HS-27A (cell line): ENCODE measurements around the gene INPP5A.

ENCODE experiments used
- DNase-seq: peaks from one replicate; pipeline ENCODE4 v3.0.0-alpha.2; 2012; ENCODE audit warnings: low read depth, missing footprints

The INPP5A gene

GRCh38 chr10:132612571-132613504, 75.3 kb downstream of the INPP5A start:
- no peak for DNase-seq

- no peak for DNase-seq
Measured at GRCh38 chr10:132613566-132614348, 76.2 kb downstream of the INPP5A start.

DNA sequence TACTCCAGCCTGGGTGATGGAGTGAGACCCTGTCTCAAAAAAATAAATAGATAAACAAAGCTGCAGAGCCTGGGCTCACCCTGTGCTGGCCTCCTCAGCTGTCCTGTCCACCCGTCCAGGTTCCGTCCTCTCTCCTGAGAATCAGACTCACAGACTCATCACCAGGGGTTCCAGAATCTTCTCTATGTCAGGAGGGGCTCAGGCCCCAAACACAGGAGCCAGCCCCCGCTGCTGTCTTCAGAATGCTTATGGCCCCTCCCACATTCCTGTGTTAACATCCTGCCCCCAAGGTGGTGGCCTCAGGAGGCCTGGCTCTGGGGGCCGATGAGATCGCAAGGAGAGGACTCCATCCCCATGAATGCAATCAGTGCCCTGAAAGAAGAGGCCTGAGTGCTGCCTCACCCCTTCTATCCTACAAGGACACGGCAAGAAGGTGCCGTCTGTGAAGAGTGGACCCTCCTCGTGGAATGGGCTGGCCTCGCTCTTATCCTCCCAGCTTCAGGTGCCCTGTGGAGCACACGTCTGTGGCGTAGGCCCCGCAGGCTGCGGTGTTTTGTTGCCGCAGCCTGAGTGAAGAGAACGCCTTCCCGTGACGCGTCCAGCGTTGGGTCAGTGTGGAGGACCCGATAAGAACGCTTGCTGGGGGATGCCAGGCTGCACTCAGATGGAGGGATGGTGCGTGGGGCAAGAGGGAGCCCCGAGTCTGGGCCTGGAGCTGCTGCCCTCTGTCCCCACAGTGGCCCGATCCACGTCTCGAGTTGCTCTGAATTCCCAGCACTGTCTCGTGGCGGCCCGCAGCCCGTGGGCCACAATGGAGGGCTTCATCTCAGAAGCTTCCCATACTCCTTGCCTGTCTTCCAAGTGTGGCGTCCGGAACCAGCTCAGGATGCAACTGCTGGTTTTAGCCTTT, 77.1 kb downstream of the INPP5A start:
- no peak for DNase-seq

DNA sequence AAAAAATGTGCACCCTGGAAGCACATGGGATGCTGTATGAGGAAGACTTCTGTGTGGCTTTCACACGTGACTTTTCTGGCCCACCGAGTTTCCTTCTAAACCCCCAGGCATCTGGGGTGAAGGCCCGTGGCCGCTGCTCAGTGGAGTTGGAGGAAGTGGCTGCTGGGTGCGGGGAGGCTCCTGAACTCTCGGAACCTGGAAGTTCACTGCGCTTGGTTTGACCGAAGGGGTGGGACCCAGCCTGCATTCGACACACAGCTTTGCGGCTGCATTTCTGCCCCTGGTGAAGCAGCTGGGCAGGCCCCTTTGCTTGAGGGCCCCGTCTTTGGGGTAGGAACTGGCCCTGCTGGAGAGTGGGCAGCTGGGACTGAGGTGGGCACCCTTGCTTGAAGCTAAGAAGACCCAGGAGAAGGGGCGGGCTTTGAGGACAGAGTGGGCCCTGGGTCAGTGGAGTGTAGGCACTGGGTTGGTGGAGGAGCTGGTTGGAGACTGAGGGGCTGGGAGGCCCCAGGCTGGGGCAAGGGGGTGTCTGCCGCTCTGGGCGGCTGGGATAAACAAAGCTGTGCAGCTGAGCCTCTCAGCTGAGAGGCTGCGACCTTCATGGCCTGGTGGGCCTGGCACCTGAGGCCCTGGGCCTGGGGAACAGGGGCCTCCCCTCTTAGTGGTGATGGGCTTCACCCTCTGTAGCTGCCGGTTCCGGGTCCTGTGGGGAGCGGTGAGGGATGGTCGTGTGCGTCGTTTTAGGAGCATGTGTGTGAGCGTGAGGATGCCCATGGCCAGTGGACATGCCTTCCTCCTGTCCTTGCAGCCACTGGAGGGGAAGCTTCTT, 78.0 kb downstream of the INPP5A start:
- DNase-seq = no peak

GRCh38 chr10:132616170-132616995, 78.8 kb downstream of the INPP5A start:
- DNase-seq = no peak

DNA sequence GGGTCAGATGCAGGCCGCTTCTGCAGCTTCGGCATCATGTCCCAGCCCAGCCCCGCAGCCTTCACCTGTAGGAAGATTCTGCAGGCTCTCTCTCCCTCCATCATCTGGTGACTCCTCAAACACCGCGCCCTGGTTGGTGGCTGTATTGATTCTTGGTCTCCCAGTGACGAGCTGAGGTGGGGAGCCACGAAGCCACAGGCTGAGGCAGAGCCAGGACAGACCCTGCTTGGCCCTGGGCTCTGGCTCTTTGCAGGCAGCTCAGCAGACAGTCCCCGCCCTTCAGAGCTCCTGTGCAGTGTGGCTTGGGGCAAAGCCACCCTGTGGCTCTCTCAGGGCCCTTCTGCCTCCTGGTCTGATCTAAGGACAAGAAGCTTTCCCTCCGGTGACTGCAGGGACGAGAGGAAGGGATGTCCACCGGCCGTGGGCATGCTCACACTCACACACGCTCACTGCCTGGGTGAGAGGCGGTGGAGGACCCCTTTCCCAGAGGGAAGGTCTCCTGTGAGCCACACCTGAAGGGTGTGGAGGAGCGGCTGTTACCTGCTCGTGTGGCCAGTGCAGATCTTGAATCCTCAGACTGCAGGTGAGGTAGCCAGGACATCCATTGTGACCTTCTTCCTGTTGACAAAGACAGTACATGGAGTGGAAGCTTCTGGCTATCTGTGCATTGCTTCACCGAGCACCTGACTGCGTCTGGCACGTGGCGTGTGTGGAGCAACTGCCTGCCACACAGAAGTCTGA, 79.6 kb downstream of the INPP5A start:
- DNase-seq = no peak

DNA sequence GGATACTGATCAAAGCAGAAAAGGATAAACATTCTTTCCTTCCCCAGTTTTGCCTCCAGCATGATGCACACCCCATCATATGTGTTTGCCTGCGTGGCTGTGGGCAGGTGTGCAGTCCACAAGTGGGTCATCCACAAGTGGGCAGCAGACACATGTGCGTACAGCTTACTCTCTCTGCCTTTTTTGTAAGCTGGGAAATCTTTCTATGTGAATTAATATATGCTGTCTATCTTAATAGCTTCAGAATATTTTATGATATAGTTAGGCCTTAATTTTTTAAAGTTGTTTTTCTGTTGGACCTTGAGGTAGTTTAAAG, 80.1 kb downstream of the INPP5A start:
- DNase-seq = no peak

DNA sequence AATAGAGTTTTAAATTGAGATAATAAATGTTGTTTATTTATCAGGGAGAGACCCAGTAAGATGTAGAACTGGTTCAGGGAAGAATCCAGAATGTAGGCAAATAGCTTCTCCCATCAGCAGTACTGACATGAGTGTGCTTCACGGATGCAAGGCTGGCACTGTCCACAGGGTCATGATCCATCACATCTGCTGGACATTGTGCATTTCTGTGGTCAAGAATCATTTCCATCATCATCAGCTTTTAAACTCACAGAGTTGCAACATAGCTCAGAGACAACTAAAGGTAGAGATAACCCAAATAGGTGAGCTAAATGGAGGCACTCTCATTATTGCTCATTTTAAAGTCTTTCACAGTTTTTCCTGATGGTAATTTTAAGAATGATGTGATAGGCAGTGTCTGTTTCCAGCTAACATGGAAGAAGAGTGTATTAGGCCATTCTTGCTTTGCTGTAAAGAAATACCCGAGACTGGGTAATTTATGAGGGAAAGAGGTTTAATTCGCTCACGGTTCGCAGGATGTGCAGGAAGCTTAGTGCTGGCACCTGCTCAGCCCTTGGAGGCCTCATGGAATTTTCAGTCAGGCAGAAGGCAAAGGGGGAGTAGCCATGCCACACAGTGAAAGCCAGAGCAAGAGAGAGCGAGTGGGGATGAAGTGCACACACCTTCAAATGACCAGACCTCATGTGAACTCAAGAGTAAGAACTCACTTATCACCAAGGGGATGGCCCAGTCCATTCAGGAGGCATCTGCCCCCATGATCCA, 80.8 kb downstream of the INPP5A start:
- no peak for DNase-seq

DNA sequence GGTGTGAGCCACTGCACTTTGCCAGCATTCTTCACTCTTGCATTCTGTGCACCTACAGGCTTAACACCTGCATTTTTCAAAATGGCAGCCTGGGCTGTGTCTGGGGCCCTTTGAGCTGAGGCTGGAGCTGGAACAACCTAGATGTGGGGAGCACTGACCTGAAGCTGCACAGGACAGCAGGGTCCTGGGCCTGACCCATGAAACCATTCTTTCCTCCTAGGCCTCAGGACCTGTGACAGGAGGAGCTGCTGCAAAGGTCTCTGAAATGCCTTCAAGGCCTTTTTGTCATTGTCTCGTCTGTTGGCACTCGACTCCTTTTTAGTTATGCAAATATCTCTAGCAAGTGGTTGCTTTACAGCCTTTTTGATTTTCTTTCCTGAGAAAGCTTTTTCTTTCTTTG, 82.3 kb downstream of the INPP5A start:
- DNase-seq = no peak

GRCh38 chr10:132624061-132624846, 86.7 kb downstream of the INPP5A start:
- no peak for DNase-seq

GRCh38 chr10:132624847-132625471, 87.4 kb downstream of the INPP5A start:
- DNase-seq = no peak

DNA sequence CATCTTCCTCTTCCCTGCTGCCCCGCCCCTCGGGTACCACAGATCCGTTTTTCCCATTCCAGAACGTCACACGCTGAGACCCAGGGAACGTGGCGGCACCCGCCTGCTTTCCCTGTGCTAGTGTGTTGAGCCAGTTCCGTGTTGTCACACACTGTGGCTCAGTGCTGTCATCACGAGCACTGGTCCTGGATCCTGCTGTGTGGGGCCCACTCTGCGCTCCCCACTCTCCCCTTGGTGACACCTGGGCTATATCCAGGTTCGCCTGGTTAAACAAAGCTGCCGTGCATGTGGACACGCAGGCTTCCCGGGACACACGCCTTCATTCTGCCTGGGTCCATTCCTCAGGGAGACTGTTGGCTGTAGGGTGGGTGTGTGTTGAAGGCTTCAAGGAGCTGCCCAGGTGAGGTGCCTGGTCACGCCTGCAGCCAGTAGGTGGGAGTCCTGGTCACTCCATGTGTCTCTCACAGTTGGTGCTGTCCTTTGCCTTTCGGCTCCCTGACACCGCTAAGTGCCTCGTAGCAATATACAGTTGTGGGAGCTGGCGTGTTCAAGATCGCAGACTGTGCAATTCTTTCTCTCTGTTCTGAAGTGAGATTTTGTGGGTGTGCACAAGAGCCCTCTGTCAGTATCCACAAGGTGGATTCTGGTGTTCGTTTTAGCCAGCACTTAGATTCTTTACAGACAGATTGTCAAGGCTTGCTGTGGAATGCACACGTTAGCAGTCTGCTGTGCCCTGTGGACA, 88.6 kb downstream of the INPP5A start:
- no peak for DNase-seq

- DNase-seq = no peak
Measured at GRCh38 chr10:132626761-132627665, 89.4 kb downstream of the INPP5A start.

GRCh38 chr10:132627666-132628531, 90.3 kb downstream of the INPP5A start:
- DNase-seq = no peak
